Osteocyte (in vitro differentiated cells): ENCODE measurements around the gene IFNA10. TPM values are rescaled to one million over a fixed set of nuclear protein-coding genes. Genes with fewer than 3 reads are reported as not detected.
"Not testable (repeated sequence)": the region's sequence is repeated elsewhere in the genome, so short reads cannot be mapped to it uniquely, and the experiment has no call there.

Source experiments
- DNase-seq: peaks from one replicate; pipeline ENCODE4 v3.0.0; 2021; ENCODE audit warnings: mixed read lengths; ENCODE audit not compliant: unreplicated experiment; ENCODE audit errors: extremely low spot score
- H3K27ac Mint-ChIP-seq: one replicate; pipeline ENCODE4 v1.8.0; 2021; ENCODE audit warnings: mild to moderate bottlenecking, mixed read lengths; ENCODE audit not compliant: unreplicated experiment
- H3K27me3 Mint-ChIP-seq: one replicate; pipeline ENCODE4 v1.8.0; 2021; ENCODE audit warnings: mixed read lengths; ENCODE audit not compliant: unreplicated experiment
- H3K36me3 Mint-ChIP-seq: one replicate; pipeline ENCODE4 v1.8.0; 2021; ENCODE audit warnings: mixed read lengths; ENCODE audit not compliant: unreplicated experiment
- H3K4me1 Mint-ChIP-seq: one replicate; pipeline ENCODE4 v1.8.0; 2021; ENCODE audit warnings: mixed read lengths; ENCODE audit not compliant: unreplicated experiment
- H3K4me3 Mint-ChIP-seq: one replicate; pipeline ENCODE4 v1.8.0; 2021; ENCODE audit warnings: mild to moderate bottlenecking, moderate library complexity, mixed read lengths; ENCODE audit not compliant: unreplicated experiment
- H3K9me3 Mint-ChIP-seq: one replicate; pipeline ENCODE4 v1.8.0; 2021; ENCODE audit warnings: mixed read lengths; ENCODE audit not compliant: unreplicated experiment
- long read RNA-seq: library from polyadenylated mRNA; unstranded; transcript quantifications from one replicate; pipeline ENCODE4 v2.0.0, GENCODE V29; 2021
- total RNA-seq: library from RNA; stranded (reverse); gene quantifications from 2 replicates; pipeline ENCODE4 v1.2.1, GENCODE V29; 2021
- TF ChIP-seq, protein P1 (sequence below): fragments of 200-600 bp; sonication (generic); IDR thresholded peaks from 2 replicates; pipeline ENCODE4 v1.5.0; 2021; ENCODE audit warnings: antibody characterized with exemption, mild to moderate bottlenecking, moderate library complexity

IFNA10 gene
- total RNA-seq, result not detected in 2 replicates
- long read RNA-seq, result 0 reads

DNA sequence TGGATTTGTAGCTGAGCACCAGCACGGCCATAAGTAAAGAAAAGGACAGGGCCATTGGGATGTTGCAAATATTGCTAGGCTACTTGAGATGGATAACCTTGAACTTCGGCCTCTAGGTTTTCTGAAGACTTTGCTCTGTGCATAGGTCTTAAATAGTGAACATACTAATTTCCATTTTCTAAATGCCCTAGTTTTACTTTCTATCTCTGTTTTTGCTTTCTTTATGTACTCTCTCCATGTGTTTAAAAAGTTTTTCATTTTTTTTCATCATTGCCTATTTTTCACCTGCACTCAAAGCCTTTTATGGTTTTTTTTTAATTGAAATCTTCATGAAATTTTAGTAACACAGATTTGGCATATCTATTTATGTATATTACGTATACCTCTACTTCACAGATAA lies at the start of gene IFNA10:
IFNA10 (minus strand) TSS at position 101 of the 400 bp plus-strand sequence; CDS start at position 55, 46 bp downstream.
- peaks cover 29% of the 10 kb centered on the region for H3K27me3 Mint-ChIP-seq
- H3K27ac Mint-ChIP-seq, H3K4me1 Mint-ChIP-seq, H3K36me3 Mint-ChIP-seq, H3K9me3 Mint-ChIP-seq, H3K4me3 Mint-ChIP-seq, DNase-seq: not testable (repeated sequence)

DNA sequence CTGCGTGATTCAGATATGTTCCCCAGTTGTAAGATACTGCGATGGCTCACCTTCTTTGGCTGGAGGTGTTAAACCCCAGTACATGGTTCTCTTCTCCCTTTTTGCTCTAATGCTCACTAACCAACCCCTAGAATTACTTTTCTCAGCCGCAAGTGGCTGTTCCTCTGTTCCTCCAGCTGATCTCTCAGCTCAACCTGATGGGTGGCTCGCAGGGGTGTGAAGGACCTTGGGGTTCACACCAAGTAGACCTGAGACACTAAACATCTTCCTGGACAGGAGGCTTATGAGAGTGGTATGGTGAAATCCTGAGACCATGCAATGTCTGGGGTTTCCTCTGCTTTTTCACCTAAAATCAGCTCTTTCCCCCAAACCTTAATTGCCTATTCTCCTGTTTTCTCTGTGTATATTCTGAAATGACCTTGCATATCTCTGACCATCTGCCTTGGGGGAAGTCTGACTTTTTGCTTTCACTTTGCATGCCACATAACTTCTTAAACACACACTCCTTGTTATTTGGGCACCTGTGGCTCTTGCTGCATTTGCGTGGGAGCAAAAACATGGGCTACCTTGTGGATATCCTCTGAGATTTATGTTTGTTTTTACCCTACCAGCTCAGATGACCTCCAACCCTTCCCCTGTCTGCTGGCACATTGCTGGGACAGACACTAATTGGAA lies 48.7 kb upstream of the IFNA10 start:
- peaks cover 4% of the 10 kb centered on the region for H3K4me1 Mint-ChIP-seq
- H3K9me3 Mint-ChIP-seq, result no peaks in the 10 kb centered on the region
- H3K27ac Mint-ChIP-seq, result no peak overlapping the region
- no peak for DNase-seq
- peaks cover 54% of the 10 kb centered on the region for H3K27me3 Mint-ChIP-seq
- no peaks in the 10 kb centered on the region for H3K36me3 Mint-ChIP-seq
- TF ChIP-seq, protein P1, sequence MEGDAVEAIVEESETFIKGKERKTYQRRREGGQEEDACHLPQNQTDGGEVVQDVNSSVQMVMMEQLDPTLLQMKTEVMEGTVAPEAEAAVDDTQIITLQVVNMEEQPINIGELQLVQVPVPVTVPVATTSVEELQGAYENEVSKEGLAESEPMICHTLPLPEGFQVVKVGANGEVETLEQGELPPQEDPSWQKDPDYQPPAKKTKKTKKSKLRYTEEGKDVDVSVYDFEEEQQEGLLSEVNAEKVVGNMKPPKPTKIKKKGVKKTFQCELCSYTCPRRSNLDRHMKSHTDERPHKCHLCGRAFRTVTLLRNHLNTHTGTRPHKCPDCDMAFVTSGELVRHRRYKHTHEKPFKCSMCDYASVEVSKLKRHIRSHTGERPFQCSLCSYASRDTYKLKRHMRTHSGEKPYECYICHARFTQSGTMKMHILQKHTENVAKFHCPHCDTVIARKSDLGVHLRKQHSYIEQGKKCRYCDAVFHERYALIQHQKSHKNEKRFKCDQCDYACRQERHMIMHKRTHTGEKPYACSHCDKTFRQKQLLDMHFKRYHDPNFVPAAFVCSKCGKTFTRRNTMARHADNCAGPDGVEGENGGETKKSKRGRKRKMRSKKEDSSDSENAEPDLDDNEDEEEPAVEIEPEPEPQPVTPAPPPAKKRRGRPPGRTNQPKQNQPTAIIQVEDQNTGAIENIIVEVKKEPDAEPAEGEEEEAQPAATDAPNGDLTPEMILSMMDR, result no peak
- no peak overlapping the region for H3K4me3 Mint-ChIP-seq

DNA sequence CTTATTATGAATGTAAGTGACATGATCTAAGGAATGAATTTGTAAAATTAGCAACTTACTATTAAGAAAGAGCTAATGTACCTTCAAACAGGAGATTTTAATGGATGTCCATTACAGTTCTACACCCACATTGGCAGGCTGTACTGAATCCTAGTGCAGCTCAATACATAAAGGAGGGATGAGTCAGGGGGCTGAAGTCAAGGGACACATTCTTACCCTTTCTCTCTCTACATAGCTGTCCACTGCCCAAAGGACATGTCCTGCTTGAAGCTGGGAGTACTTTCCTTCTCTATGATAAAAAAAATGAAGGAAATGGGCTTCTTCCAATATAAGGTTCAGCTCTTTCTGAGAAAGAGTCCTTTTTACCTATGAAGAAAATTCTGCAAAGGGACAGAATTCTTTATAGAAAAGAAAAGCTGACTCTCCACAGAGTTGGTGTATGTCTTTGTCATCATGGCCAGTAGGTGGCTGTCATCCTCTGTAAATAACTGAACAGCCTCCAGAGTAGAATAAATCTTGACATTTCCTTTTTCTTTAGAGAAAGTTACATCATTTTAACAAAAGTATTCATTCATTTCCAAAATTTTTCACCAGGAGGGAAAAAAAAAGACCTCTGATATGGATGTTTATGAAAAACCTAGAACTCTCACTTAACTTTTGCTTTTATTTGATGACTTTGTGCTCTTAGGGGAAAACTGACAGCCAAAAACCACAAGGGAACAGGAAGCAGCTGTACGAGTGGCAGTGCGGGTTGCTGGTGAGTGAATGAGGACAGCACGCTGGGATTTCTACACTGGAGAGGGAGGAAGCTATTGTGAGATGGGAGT lies 46.0 kb upstream of the IFNA10 start:
- H3K27ac Mint-ChIP-seq, result no peak overlapping the region
- peaks cover 61% of the 10 kb centered on the region for H3K27me3 Mint-ChIP-seq
- no peaks in the 10 kb centered on the region for H3K9me3 Mint-ChIP-seq
- no peak for DNase-seq
- peak overlapping the region; percentile 10 for H3K4me3 Mint-ChIP-seq
- peaks cover 4% of the 10 kb centered on the region for H3K4me1 Mint-ChIP-seq
- TF ChIP-seq, protein P1, result peak; percentile 54
- no peaks in the 10 kb centered on the region for H3K36me3 Mint-ChIP-seq

DNA sequence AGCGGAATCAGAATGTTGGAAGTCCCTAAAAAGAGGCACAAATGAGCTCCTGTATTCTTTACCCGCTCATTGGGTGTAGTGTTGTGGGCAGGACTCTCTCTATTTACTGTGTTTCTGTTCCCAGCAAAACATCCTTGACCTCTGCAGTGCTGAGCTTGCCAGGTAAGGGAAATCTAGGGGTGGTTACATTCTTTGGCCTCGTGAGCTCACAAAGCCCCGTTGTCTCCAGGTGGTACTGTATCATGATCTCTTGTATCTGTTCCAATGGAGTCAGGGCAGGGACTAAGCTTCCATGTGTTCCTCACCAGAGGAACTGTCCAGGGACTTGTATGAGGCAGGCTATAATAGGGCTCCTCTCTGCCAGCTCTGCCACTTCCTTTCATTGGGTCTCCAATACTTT lies 44.7 kb upstream of the IFNA10 start:
- TF ChIP-seq, protein P1, result no peak
- peaks cover 4% of the 10 kb centered on the region for H3K4me1 Mint-ChIP-seq
- no peak overlapping the region for H3K27ac Mint-ChIP-seq
- H3K4me3 Mint-ChIP-seq, result no peak overlapping the region
- no peaks in the 10 kb centered on the region for H3K9me3 Mint-ChIP-seq
- no peak for DNase-seq
- H3K36me3 Mint-ChIP-seq, result no peaks in the 10 kb centered on the region
- H3K27me3 Mint-ChIP-seq, result peaks cover 54% of the 10 kb centered on the region

DNA sequence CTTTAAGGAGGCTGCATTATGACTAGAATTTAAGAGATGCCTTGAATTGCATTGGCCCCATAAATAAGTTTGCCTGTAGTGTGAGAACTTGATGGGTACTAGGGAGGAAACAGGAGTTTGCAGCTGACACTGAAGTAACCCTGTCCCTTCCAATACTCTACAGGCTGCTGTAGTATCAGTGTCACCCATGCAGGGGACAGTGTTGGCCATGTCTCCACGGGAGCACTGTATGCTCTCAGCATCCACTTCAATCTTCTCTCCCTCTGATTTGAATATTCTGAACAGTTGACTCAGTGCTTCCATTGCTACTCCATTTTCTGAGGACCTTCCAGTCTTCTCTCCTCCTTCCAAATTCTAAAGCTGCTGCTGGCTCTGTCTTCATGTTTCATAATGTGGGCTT lies 44.2 kb upstream of the IFNA10 start:
- H3K9me3 Mint-ChIP-seq, result peaks cover 3% of the 10 kb centered on the region
- peaks cover 49% of the 10 kb centered on the region for H3K27me3 Mint-ChIP-seq
- H3K27ac Mint-ChIP-seq, result no peak overlapping the region
- H3K4me3 Mint-ChIP-seq, result no peak overlapping the region
- H3K36me3 Mint-ChIP-seq, result no peaks in the 10 kb centered on the region
- no peak for DNase-seq
- H3K4me1 Mint-ChIP-seq, result peaks cover 4% of the 10 kb centered on the region
- TF ChIP-seq, protein P1, result no peak
